ENCODE data around the gene LHFPL6.

The LHFPL6 gene

GRCh38 chr13:39417643-39418042, 185.3 kb downstream of the LHFPL6 start:
- DNase-seq (ENCODE audit: low read depth in 2 of 2, low spot score in 1 of 2), result no peak

- no peak for DNase-seq (ENCODE audit: low read depth in 2 of 2, low spot score in 1 of 2)
Measured at GRCh38 chr13:39417131-39417530, 185.9 kb downstream of the LHFPL6 start.

- DNase-seq (ENCODE audit: low read depth in 2 of 2, low spot score in 1 of 2), result no peak
Measured at GRCh38 chr13:39415008-39415802, 187.8 kb downstream of the LHFPL6 start.

GRCh38 chr13:39414339-39414738, 188.7 kb downstream of the LHFPL6 start:
- DNase-seq (ENCODE audit: low read depth in 2 of 2, low spot score in 1 of 2), result no peak

- no peak for DNase-seq (ENCODE audit: low read depth in 2 of 2, low spot score in 1 of 2)
Measured at GRCh38 chr13:39411511-39411910, 191.5 kb downstream of the LHFPL6 start.

- no peak for DNase-seq (ENCODE audit: low read depth in 2 of 2, low spot score in 1 of 2)
Measured at GRCh38 chr13:39410964-39411363, 192.0 kb downstream of the LHFPL6 start.

GRCh38 chr13:39410096-39410901, 192.7 kb downstream of the LHFPL6 start:
- no peak for DNase-seq (ENCODE audit: low read depth in 2 of 2, low spot score in 1 of 2)

GRCh38 chr13:39408512-39408911, 194.5 kb downstream of the LHFPL6 start:
- DNase-seq (ENCODE audit: low read depth in 2 of 2, low spot score in 1 of 2), result no peak

GRCh38 chr13:39407786-39408185, 195.2 kb downstream of the LHFPL6 start:
- DNase-seq (ENCODE audit: low read depth in 2 of 2, low spot score in 1 of 2), result no peak

- DNase-seq (ENCODE audit: low read depth in 2 of 2, low spot score in 1 of 2), result no peak
Measured at GRCh38 chr13:39407138-39407537, 195.9 kb downstream of the LHFPL6 start.

GRCh38 chr13:39406688-39407087, 196.3 kb downstream of the LHFPL6 start:
- no peak for DNase-seq (ENCODE audit: low read depth in 2 of 2, low spot score in 1 of 2)

- no peak for DNase-seq (ENCODE audit: low read depth in 2 of 2, low spot score in 1 of 2)
Measured at GRCh38 chr13:39405596-39406205, 197.3 kb downstream of the LHFPL6 start.

- DNase-seq (ENCODE audit: low read depth in 2 of 2, low spot score in 1 of 2), result no peak
Measured at GRCh38 chr13:39405107-39405506, 197.9 kb downstream of the LHFPL6 start.

GRCh38 chr13:39403106-39403505, 199.9 kb downstream of the LHFPL6 start:
- DNase-seq (ENCODE audit: low read depth in 2 of 2, low spot score in 1 of 2), result no peak

GRCh38 chr13:39402221-39402970, 200.6 kb downstream of the LHFPL6 start:
- DNase-seq (ENCODE audit: low read depth in 2 of 2, low spot score in 1 of 2), result no peak

GRCh38 chr13:39401756-39402155, 201.2 kb downstream of the LHFPL6 start:
- no peak for DNase-seq (ENCODE audit: low read depth in 2 of 2, low spot score in 1 of 2)

GRCh38 chr13:39401046-39401705, 201.8 kb downstream of the LHFPL6 start:
- no peak for DNase-seq (ENCODE audit: low read depth in 2 of 2, low spot score in 1 of 2)

GRCh38 chr13:39399102-39399501, 203.9 kb downstream of the LHFPL6 start:
- DNase-seq (ENCODE audit: low read depth in 2 of 2, low spot score in 1 of 2), result no peak

- DNase-seq (ENCODE audit: low read depth in 2 of 2, low spot score in 1 of 2), result no peak
Measured at GRCh38 chr13:39397896-39398265, 205.1 kb downstream of the LHFPL6 start.

- no peak for DNase-seq (ENCODE audit: low read depth in 2 of 2, low spot score in 1 of 2)
Measured at GRCh38 chr13:39397226-39397895, 205.6 kb downstream of the LHFPL6 start.

Data from stimulated activated CD8-positive, alpha-beta memory T cell treated with anti-CD3 and anti-CD28 coated beads, Interleukin-4, amount 100 ng/mL, for 1 hour (primary cell).